ENCODE results near the gene TROAP. TPM values are rescaled to one million over a fixed set of nuclear protein-coding genes. Genes with fewer than 3 reads are reported as not detected.

The TROAP gene
- total RNA-seq, 2 donors from 2014 or later = not detected

- Histone ChIP-seq H3K4me3 (no peak overlapping the region), H3K4me1 (no peaks in the 10 kb centered on the region), H3K9me3 (no peaks in the 10 kb centered on the region), H3K27ac (no peak overlapping the region), H3K27me3 (no peaks in the 10 kb centered on the region), H3K36me3 (replicated peaks in 1 of 2; ENCODE audit: insufficient read depth in 1 of 2, low read depth in 2 of 2) (no peaks in the 10 kb centered on the region)
- WGBS, 2 donors = 66 to 73% methylated on average over 9 of the region's 9 CpGs
- intact Hi-C loops (cut with DNase I) = no loop called here
- ATAC-seq = no peak
- no peak for TF ChIP-seq POLR2A (IDR thresholded peaks at IDR 0.05)
- TF ChIP-seq, protein P1, sequence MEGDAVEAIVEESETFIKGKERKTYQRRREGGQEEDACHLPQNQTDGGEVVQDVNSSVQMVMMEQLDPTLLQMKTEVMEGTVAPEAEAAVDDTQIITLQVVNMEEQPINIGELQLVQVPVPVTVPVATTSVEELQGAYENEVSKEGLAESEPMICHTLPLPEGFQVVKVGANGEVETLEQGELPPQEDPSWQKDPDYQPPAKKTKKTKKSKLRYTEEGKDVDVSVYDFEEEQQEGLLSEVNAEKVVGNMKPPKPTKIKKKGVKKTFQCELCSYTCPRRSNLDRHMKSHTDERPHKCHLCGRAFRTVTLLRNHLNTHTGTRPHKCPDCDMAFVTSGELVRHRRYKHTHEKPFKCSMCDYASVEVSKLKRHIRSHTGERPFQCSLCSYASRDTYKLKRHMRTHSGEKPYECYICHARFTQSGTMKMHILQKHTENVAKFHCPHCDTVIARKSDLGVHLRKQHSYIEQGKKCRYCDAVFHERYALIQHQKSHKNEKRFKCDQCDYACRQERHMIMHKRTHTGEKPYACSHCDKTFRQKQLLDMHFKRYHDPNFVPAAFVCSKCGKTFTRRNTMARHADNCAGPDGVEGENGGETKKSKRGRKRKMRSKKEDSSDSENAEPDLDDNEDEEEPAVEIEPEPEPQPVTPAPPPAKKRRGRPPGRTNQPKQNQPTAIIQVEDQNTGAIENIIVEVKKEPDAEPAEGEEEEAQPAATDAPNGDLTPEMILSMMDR (IDR thresholded peaks at IDR 0.05) = no peak
- no peak for DNase-seq
Observed at GRCh38 chr12:49288922-49289555, 34.0 kb upstream of the TROAP start.

- ATAC-seq = no peak
- TF ChIP-seq, protein P1 (IDR thresholded peaks at IDR 0.05) = no peak
- TF ChIP-seq POLR2A (IDR thresholded peaks at IDR 0.05) = no peak
Observed at GRCh38 chr12:49292729-49293055, 30.4 kb upstream of the TROAP start.

DNA sequence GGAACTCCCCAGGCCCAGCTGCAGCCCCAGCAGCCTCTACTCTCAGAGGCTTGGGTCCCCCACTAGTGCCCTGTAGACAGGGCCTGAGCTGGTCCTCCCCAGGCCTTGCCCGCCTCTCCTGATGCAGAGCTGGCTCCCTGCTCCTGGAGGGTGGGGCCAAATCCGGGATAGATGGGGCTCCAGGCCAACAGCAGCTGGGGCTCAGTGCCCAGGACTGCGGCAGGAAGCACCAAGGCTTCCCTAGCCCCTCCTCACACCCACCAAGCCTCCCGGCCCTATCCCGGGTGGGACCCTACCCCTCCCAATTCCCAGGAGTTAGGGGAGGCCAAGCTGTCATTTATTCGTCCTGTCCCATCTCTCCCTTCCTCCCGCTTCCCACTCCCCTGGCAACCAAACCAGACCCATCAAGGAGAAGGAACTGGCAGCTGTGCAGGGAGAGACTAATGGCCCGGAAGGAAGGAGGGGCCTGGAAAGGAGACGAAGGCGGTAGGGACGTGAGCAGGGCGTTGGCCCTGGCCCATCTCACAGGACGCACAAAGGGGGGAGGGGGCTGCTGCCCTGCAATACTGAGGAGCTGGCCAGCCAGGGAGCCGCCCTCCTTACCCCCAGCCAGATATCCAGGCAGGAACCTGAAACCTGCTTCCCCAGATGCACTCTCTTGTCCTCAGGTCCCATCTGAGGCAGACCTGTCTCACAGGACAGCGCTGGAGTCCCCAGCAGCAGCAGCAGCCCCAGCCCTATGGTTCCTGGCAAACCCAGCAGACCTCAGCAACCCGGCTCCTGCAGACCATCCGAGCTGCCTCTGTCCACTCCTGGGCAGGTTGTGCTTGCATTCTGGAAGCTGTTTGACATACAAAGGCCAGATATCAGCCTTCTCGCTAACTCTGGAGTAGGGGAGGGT is 29.7 kb upstream of the TROAP start:
- no peak for TF ChIP-seq POLR2A (IDR thresholded peaks at IDR 0.05)
- TF ChIP-seq, protein P1 (IDR thresholded peaks at IDR 0.05) = no peak
- no peak for ATAC-seq
- DNase-seq = peak in 1 of 4 donors; percentile 24
- Histone ChIP-seq H3K27ac (no peak overlapping the region), H3K4me3 (no peak overlapping the region), H3K4me1 (peaks cover 26% of the 10 kb centered on the region), H3K36me3 (replicated peaks in 1 of 2; ENCODE audit: insufficient read depth in 1 of 2, low read depth in 2 of 2) (no peaks in the 10 kb centered on the region), H3K9me3 (no peaks in the 10 kb centered on the region), H3K27me3 (peaks cover 3 to 16% of the 10 kb centered on the region in 2 donors)
- 41 to 44% methylated on average over 12 to 18 of the region's 18 CpGs for WGBS, 2 donors
- intact Hi-C loops (cut with DNase I) = no loop called here

More at GRCh38 chr12:49292729-49293055, 30.4 kb upstream of the TROAP start:
- 49 to 68% methylated on average over 4 to 7 of the region's 7 CpGs for WGBS, 2 donors
- Histone ChIP-seq H3K27ac (no peak overlapping the region), H3K9me3 (no peaks in the 10 kb centered on the region), H3K4me1 (peaks cover 24% of the 10 kb centered on the region), H3K4me3 (no peak overlapping the region), H3K27me3 (peaks cover 3 to 16% of the 10 kb centered on the region in 2 donors), H3K36me3 (replicated peaks in 1 of 2; ENCODE audit: insufficient read depth in 1 of 2, low read depth in 2 of 2) (no peaks in the 10 kb centered on the region)
- intact Hi-C loops (cut with DNase I) = no loop called here
- DNase-seq = no peak

GRCh38 chr12:49294086-49294803 is 28.8 kb upstream of the TROAP start:
- WGBS, 2 donors = 74 to 82% methylated on average over 5 to 8 of the region's 8 CpGs
- DNase-seq = no peak

More at GRCh38 chr12:49294086-49294803, 28.8 kb upstream of the TROAP start:
- peaks cover 26% of the 10 kb centered on the region for H3K4me1 ChIP-seq
- ATAC-seq = no peak
- H3K4me3 ChIP-seq = no peak overlapping the region
- no peak for TF ChIP-seq POLR2A (IDR thresholded peaks at IDR 0.05)
- TF ChIP-seq, protein P1 (IDR thresholded peaks at IDR 0.05) = no peak
- H3K27me3 ChIP-seq = peaks cover 3 to 16% of the 10 kb centered on the region in 2 donors
- no peaks in the 10 kb centered on the region for H3K9me3 ChIP-seq
- H3K36me3 ChIP-seq (replicated peaks in 1 of 2; ENCODE audit: insufficient read depth in 1 of 2, low read depth in 2 of 2) = no peaks in the 10 kb centered on the region
- H3K27ac ChIP-seq = no peak overlapping the region
- intact Hi-C loops (cut with DNase I) = no loop called here

Measured in body of pancreas (tissue), 4 donors.